Kidney glomerular epithelial cell (primary cell): ENCODE data around the gene ERGIC1.
"Not testable (repeated sequence)": the region's sequence is repeated elsewhere in the genome, so short reads cannot be mapped to it uniquely, and the experiment has no call there.

ENCODE experiments used
- DNase-seq: peaks from one replicate; lab custom pipeline; 2025; lab: John Stamatoyannopoulos, UW

ERGIC1 gene

GRCh38 chr5:172848419-172848818 is 14.4 kb downstream of the ERGIC1 start:
- no peak for DNase-seq

GRCh38 chr5:172849606-172850453 is 15.8 kb downstream of the ERGIC1 start:
- peak; percentile 74 for DNase-seq

- no peak for DNase-seq
These were observed 16.4 kb downstream of the ERGIC1 start for GRCh38 chr5:172850454-172850797.

- not testable (repeated sequence) for DNase-seq
These were observed 17.2 kb downstream of the ERGIC1 start for GRCh38 chr5:172851254-172851653.

GRCh38 chr5:172852490-172853354 is 18.7 kb downstream of the ERGIC1 start:
- no peak for DNase-seq

- no peak for DNase-seq
These were observed 19.4 kb downstream of the ERGIC1 start for GRCh38 chr5:172853355-172853975.

- DNase-seq, result no peak
These were observed 20.4 kb downstream of the ERGIC1 start for GRCh38 chr5:172854451-172854871.

GRCh38 chr5:172854971-172855370 is 20.9 kb downstream of the ERGIC1 start:
- DNase-seq, result no peak

- no peak for DNase-seq
These were observed 21.7 kb downstream of the ERGIC1 start for GRCh38 chr5:172855597-172856292.

- DNase-seq, result no peak
These were observed 22.3 kb downstream of the ERGIC1 start for GRCh38 chr5:172856336-172856735.

- no peak for DNase-seq
These were observed 23.9 kb downstream of the ERGIC1 start for GRCh38 chr5:172857982-172858381.

GRCh38 chr5:172858511-172858989 is 24.5 kb downstream of the ERGIC1 start:
- DNase-seq, result no peak

GRCh38 chr5:172858990-172859811 is 25.1 kb downstream of the ERGIC1 start:
- DNase-seq, result no peak

GRCh38 chr5:172859966-172860365 is 25.9 kb downstream of the ERGIC1 start:
- DNase-seq, result no peak

- DNase-seq, result no peak
These were observed 26.7 kb downstream of the ERGIC1 start for GRCh38 chr5:172860520-172861443.

GRCh38 chr5:172861461-172861860 is 27.4 kb downstream of the ERGIC1 start:
- DNase-seq, result no peak

GRCh38 chr5:172862165-172862801 is 28.2 kb downstream of the ERGIC1 start:
- DNase-seq, result no peak

GRCh38 chr5:172864171-172864570 is 30.1 kb downstream of the ERGIC1 start:
- DNase-seq, result not testable (repeated sequence)

GRCh38 chr5:172864747-172865146 is 30.7 kb downstream of the ERGIC1 start:
- DNase-seq, result no peak
